K562 (cell line): ENCODE measurements around the gene LOXHD1. TPM values are rescaled to one million over a fixed set of nuclear protein-coding genes. Genes with fewer than 3 reads are reported as not detected.
A peak's percentile ranks its signal among the peaks of the same experiment; 100 is the strongest.

Experiments used
- ATAC-seq: fragments of 200-7000 bp; cut with Tn5 transposase; 3 replicates; pipeline ENCODE4 v1.9.1; 2020; ENCODE audit warnings: moderate library complexity
- BruUV-seq: library from RNA; stranded (reverse); fragments of 400-500 nt; replicated peaks from 2 replicates; lab custom pipeline; 2021; lab: Mats Ljungman, UMichigan
- CTCF ChIA-PET: fragments of 300-600 bp; formaldehyde crosslinking; extraction: SDS; loops from one replicate; lab custom pipeline; 2021; ENCODE audit warnings: low intra/inter-chr PET ratio; lab: Yijun Ruan, JAX
- POLR2A ChIA-PET: fragments of 300-600, 350-650 bp; sonication (Branson Sonifier 250); formaldehyde crosslinking; extraction: SDS; loops from one replicate; lab custom pipeline; 2021; ENCODE audit warnings: antibody characterized with exemption, inconsistent platforms; lab: Yijun Ruan, JAX
- DNase-seq, 4 experiments: peaks; one replicate each; pipeline versions ENCODE4 v3.0.0 to v3.0.0-alpha.2; 2011 to 2018; ENCODE audit warnings: low spot score in 3 of 4, mixed read lengths in 3 of 4; ENCODE audit errors: extremely low read depth in 1 of 4
- FAIRE-seq: peaks from 2 replicates; lab custom pipeline; 2011; peaks lifted over from hg19 to GRCh38; lab: Jason Lieb, UNC
- H2AFZ ChIP-seq: 2 replicates; pipeline ENCODE4 v1.6.0; 2011; ENCODE audit warnings: low read depth, low read length, control low read depth, inconsistent platforms
- H3K27ac ChIP-seq: fragments of 200-600 bp; 3 replicates; pipeline ENCODE4 v1.8.0; 2011; ENCODE audit warnings: low read depth, mild to moderate bottlenecking, control low read depth, inconsistent platforms, low read length, moderate library complexity, mixed read lengths; ENCODE audit errors: extremely low read depth
- H3K27me3 ChIP-seq, 2 experiments: fragments of 300-600 bp in 1 of 2; 2 replicates in 1 of 2; 3 replicates in 1 of 2; pipeline versions ENCODE4 v1.6.0 to v1.8.0; 2011; ENCODE audit warnings: inconsistent platforms in 2 of 2, low read length in 2 of 2, mild to moderate bottlenecking in 1 of 2, mixed read lengths in 1 of 2, moderate library complexity in 1 of 2; ENCODE audit not compliant: control insufficient read depth in 2 of 2, insufficient read depth in 2 of 2
- H3K36me3 ChIP-seq: fragments of 300-600 bp; 3 replicates; pipeline ENCODE4 v1.8.0; 2011; ENCODE audit warnings: mild to moderate bottlenecking, low read length, inconsistent platforms; ENCODE audit not compliant: control insufficient read depth, insufficient read depth
- H3K4me1 ChIP-seq, 2 experiments: fragments of 200-600 bp in 1 of 2; replicated peaks in 1 of 2; 2 replicates in 1 of 2; 3 replicates in 1 of 2; pipeline versions ENCODE4 v1.5.1 to v1.8.0; 2011; ENCODE audit warnings: inconsistent platforms in 2 of 2, low read length in 2 of 2, mild to moderate bottlenecking in 1 of 2, mixed read lengths in 1 of 2, moderate library complexity in 1 of 2; ENCODE audit not compliant: control insufficient read depth in 2 of 2, insufficient read depth in 2 of 2
- H3K4me2 ChIP-seq: 2 replicates; pipeline ENCODE4 v1.6.1; 2011; ENCODE audit warnings: low read length, control low read depth, inconsistent platforms, mixed read lengths; ENCODE audit not compliant: insufficient read depth
- H3K4me3 ChIP-seq: fragments of 200-600 bp; sonication (generic), shearing (Covaris generic); 2 replicates; pipeline ENCODE4 v1.5.1; 2016; ENCODE audit warnings: control low read depth, inconsistent platforms
- H3K79me2 ChIP-seq: fragments of 200-600 bp; 3 replicates; pipeline ENCODE4 v1.8.0; 2011; ENCODE audit warnings: low read length, inconsistent platforms; ENCODE audit not compliant: control insufficient read depth, insufficient read depth
- H3K9ac ChIP-seq, 2 experiments: 2 replicates each; pipeline versions ENCODE4 v1.6.0 to v1.6.1; 2011; ENCODE audit warnings: low read depth in 2 of 2, low read length in 2 of 2, control low read depth in 1 of 2, inconsistent platforms in 1 of 2, mild to moderate bottlenecking in 1 of 2, mixed read lengths in 1 of 2; ENCODE audit not compliant: insufficient read depth in 1 of 2
- H3K9me1 ChIP-seq: one replicate; pipeline ENCODE4 v1.6.0; 2011; ENCODE audit warnings: inconsistent platforms, mild to moderate bottlenecking, low read length, moderate library complexity; ENCODE audit not compliant: control insufficient read depth, insufficient read depth
- H3K9me3 ChIP-seq: replicated peaks from 2 replicates; pipeline ENCODE4 v1.5.1; 2011; ENCODE audit warnings: low read depth, low read length, inconsistent platforms; ENCODE audit not compliant: control insufficient read depth, insufficient read depth
- H4K20me1 ChIP-seq: replicated peaks from 2 replicates; pipeline ENCODE4 v1.6.1; 2011; ENCODE audit warnings: low read length, inconsistent platforms, mixed read lengths; ENCODE audit not compliant: control insufficient read depth, insufficient read depth
- ATF3 ChIP-seq, 2 experiments: fragments of 450-650 bp in 1 of 2; sonication (generic) in 1 of 2; formaldehyde crosslinking in 1 of 2; IDR thresholded peaks in 1 of 2; conservative IDR thresholded peaks in 1 of 2; 2 replicates each; pipeline versions ENCODE4 v1.6.1 to v1.8.1; 2016 to 2023; ENCODE audit warnings: mild to moderate bottlenecking in 2 of 2, moderate library complexity in 2 of 2, inconsistent platforms in 1 of 2, missing genetic modification reagents in 1 of 2
- CEBPG ChIP-seq, 3 experiments: fragments of 200-800 bp in 1 of 3; sonication (Bioruptor generic) in 1 of 3; sonication (generic) in 1 of 3; formaldehyde crosslinking in 1 of 3; IDR thresholded peaks in 2 of 3; conservative IDR thresholded peaks in 1 of 3; 2 replicates each; pipeline versions ENCODE4 v1.6.1 to v1.8.0; 2016 to 2022; ENCODE audit warnings: missing compliant biosample characterization in 2 of 3, missing genetic modification characterization in 2 of 3, mild to moderate bottlenecking in 1 of 3, missing genetic modification reagents in 1 of 3
- MCM2 ChIP-seq: fragments of 450-650 bp; IDR thresholded peaks from 2 replicates; pipeline ENCODE4 v1.6.1; 2017; ENCODE audit warnings: low read depth, mild to moderate bottlenecking
- ZNF764 ChIP-seq: fragments of 250-450 bp; sonication (Bioruptor Pico); IDR thresholded peaks from 2 replicates; pipeline ENCODE4 v1.4.0; 2020; ENCODE audit warnings: low read depth, mild to moderate bottlenecking, moderate library complexity
- WGBS: fragments of 100-300 bp; shearing (Covaris generic); methylation state at CpG from one replicate; pipeline ENCODE4 v1.1.6; 2016; ENCODE audit warnings: low coverage, mixed read lengths; ENCODE audit not compliant: insufficient coverage; ENCODE audit errors: missing lambda C conversion rate; 5-methylcytosine and 5-hydroxymethylcytosine counted together
- in situ Hi-C: fragments of 300-500 bp; cut with MboI; formaldehyde crosslinking; loops from 4 replicates; pipeline ENCODE4 v1.15.0; 2018; ENCODE audit warnings: inconsistent platforms, mixed read lengths
- intact Hi-C: fragments of 100-400 bp; cut with micrococcal nuclease; formaldehyde crosslinking; loops from 2 replicates; pipeline ENCODE4 v1.14.2; 2022
- polyA plus RNA-seq, 8 experiments: library from polyadenylated mRNA; depleted of rRNA in 4 of 8; stranded (reverse) in 5 of 8; unstranded in 3 of 8; fragments of >200 nt; fragmentation: Nextera tagmentation in 2 of 8; fragmentation: Illumina TruSeq in 1 of 8; extraction: Ambion mirVana in 2 of 8; extraction: Trizol in 1 of 8; gene quantifications; 2 replicates each; pipeline versions ENCODE4 v1.2.1 to v1.2.3, GENCODE V29; 2011 to 2014; ENCODE audit warnings: inconsistent platforms in 1 of 8, missing spikeins in 1 of 8
- total RNA-seq, 7 experiments: library from RNA; depleted of rRNA in 6 of 7; stranded (reverse); fragments of >200 nt in 6 of 7; fragmentation: Illumina TruSeq in 2 of 7; extraction: Trizol in 2 of 7; gene quantifications; 2 replicates each; pipeline versions ENCODE4 v1.2.1 to v1.2.3, GENCODE V29; 2011 to 2021; ENCODE audit warnings: low replicate concordance in 1 of 7

The LOXHD1 gene
- total and polyA plus RNA-seq, 9 of the 15 experiments (the other 6 are each of a cell fraction or from before 2014, with no cell fraction given) = not detected

DNA sequence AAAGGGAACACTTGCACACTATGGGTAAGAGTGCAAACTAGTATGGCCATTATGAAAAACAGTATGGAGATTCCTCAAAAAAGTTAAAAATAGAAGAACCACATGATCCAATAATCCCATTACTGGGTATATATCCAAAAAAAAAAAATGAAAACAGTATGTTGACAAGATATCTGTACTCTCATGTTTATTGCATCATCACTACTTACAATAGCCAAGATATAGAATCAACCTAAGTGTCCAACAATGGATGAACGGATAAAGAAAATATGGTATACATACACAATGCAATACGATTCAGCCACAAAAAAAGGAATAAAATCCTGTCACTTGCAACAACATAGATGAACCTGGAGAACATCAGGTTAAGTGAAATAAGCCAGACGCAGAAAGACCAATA is 73.3 kb downstream of the LOXHD1 start:
- H2AFZ ChIP-seq = no peak overlapping the region
- CTCF ChIA-PET = no interaction called here
- no peaks in the 10 kb centered on the region; the same call in 1 of the 2 replicates for H3K9me3 ChIP-seq
- no peak for TF ChIP-seq CEBPG (CRISPR knock-in tag; IDR thresholded peaks at IDR 0.05)
- TF ChIP-seq CEBPG (tag; conservative IDR thresholded peaks at IDR 0.05 in 1 of 2, IDR thresholded peaks at IDR 0.05 in 1 of 2) = peak in 1 of 2 experiments; percentile 74; a peak in 2 of 4 replicates
- peak; percentile 67 for TF ChIP-seq ATF3 (IDR thresholded peaks at IDR 0.05)
- no peak for TF ChIP-seq ATF3 (CRISPR knock-in tag; conservative IDR thresholded peaks at IDR 0.05)
- no peak for TF ChIP-seq MCM2
- no peak for TF ChIP-seq ZNF764 (CRISPR knock-in tag)
- H3K4me2 ChIP-seq = no peak overlapping the region
- no peaks in the 10 kb centered on the region for H3K9me1 ChIP-seq
- BruUV-seq = no TSS peak
- no peak overlapping the region for H3K27ac ChIP-seq
- in situ Hi-C loops = no loop called here
- H3K9ac ChIP-seq = no peak overlapping the region
- H4K20me1 ChIP-seq = no peaks in the 10 kb centered on the region
- POLR2A ChIA-PET = no interaction called here
- no peaks in the 10 kb centered on the region for H3K79me2 ChIP-seq
- no peaks in the 10 kb centered on the region for H3K36me3 ChIP-seq
- no peak overlapping the region for H3K4me3 ChIP-seq
- no peaks in the 10 kb centered on the region for H3K4me1 ChIP-seq
- DNase-seq (no peak), ATAC-seq (no peak), FAIRE-seq (no peak)
- intact Hi-C loops = no loop called here
- no peaks in the 10 kb centered on the region for H3K27me3 ChIP-seq
- 3% methylated on average over 3 of the region's 3 CpGs for WGBS
